HAP-1 (cell line): Measurements from ENCODE around the gene ZSCAN31.

Source experiments
- DNase-seq, 2 experiments: peaks; one replicate each; pipeline ENCODE4 v3.0.0-alpha.2; 2016 to 2020; ENCODE audit warnings: low spot score in 2 of 2
- H3K27me3 ChIP-seq: fragments of 250-450 bp; sonication (Bioruptor Pico); 2 replicates; pipeline ENCODE4 v1.5.1; 2020; ENCODE audit warnings: low read depth, mild to moderate bottlenecking, moderate library complexity
- H3K36me3 ChIP-seq: fragments of 250-450 bp; sonication (Bioruptor Pico); replicated peaks from 2 replicates; pipeline ENCODE4 v1.5.1; 2020; ENCODE audit warnings: mild to moderate bottlenecking
- H3K4me1 ChIP-seq: fragments of 250-450 bp; sonication (Bioruptor Pico); 2 replicates; pipeline ENCODE4 v1.5.1; 2020; ENCODE audit warnings: mild to moderate bottlenecking
- H3K4me3 ChIP-seq: fragments of 250-450 bp; sonication (Bioruptor Pico); 2 replicates; pipeline ENCODE4 v1.5.1; 2020; ENCODE audit warnings: mild to moderate bottlenecking, moderate library complexity
- H3K9me3 ChIP-seq: fragments of 250-450 bp; sonication (Bioruptor Pico); 2 replicates; pipeline ENCODE4 v1.5.1; 2020; ENCODE audit warnings: mild to moderate bottlenecking, moderate library complexity
- in situ Hi-C: fragments of 300-500 bp; cut with MboI; formaldehyde crosslinking; loops from 3 replicates; pipeline ENCODE4 v1.14.3; 2020; ENCODE audit warnings: low sequenced_read_pairs, inconsistent platforms, mixed read lengths

The ZSCAN31 gene

DNA sequence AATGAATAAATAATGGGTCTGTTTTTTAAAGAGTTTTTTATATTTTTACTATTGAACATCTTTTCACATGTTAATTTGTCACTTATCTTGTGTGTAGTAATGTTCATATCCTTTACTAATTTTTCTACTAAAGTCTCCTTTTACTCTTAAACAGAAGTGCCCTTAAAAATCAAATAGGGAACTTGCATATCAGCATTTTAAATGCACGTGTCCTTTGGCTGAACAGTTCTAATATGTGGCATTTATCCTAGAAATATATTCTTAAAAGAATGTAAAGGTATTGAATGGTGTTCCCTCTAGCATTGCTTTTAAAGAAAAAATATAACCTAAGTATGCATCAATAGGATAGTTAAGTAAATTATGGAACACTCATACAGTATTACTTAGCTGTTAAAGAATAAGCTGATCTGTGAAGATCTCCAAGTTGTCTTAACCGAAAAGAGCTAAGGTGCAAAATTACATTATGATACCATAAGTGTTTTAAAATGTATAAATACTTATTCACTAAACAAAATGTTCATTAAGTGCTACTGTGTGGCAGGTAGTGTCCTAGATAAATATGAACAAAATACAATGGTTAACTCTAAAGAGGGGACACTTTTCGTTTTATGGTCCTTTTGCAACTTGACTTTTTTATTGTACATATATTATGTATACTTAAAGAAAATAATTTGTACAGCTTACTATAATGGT, 55.2 kb downstream of the ZSCAN31 start:
- no peak for DNase-seq
- H3K9me3 ChIP-seq, result no peaks in the 10 kb centered on the region
- in situ Hi-C loops, result no loop called here
- H3K36me3 ChIP-seq, result peaks cover 31% of the 10 kb centered on the region
- H3K4me3 ChIP-seq, result peak overlapping the region; percentile 74
- H3K4me1 ChIP-seq, result peaks cover 17% of the 10 kb centered on the region
- H3K27me3 ChIP-seq, result no peaks in the 10 kb centered on the region

DNA sequence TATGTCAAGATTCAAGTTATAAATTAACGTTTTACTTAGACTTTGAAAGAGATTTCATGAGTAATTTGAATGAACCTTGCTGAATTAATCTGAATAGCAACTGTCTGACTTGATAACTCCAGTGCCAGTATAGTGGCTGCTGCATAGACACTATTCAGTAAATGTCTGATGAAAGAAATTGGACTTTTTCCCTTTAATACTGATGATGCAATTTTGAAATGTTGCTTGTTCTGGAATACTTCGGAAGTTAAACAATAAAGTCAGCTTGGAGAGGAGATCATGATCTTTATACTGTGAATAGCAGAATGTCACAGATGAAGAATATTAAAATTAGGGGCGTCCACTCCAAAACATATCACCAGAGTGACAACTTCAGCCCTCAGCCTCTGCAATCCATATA, 58.2 kb downstream of the ZSCAN31 start:
- Histone ChIP-seq H3K4me3 (no peak overlapping the region), H3K27me3 (no peaks in the 10 kb centered on the region), H3K9me3 (no peaks in the 10 kb centered on the region), H3K36me3 (peaks cover 34% of the 10 kb centered on the region), H3K4me1 (peaks cover 17% of the 10 kb centered on the region)
- DNase-seq, result no peak
- in situ Hi-C loops, result no loop called here

DNA sequence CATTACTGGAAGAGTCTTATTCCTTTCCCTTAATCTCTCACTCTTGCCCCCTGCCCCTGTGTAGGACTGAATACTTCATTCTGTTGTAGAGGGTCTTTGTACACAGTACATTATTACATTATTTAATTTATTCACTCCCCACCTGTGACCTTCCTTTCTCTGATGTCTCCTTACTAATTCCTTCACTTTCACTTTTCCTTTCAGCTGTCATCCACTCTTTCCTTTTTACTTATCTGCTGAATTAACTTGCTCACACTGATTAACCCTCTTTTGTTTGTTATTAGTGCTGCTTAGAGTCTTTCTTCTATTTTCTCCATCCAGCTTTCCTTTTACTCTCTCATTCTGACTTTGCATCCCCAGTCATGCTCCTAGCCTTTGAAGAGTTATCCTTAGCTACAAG, 61.1 kb downstream of the ZSCAN31 start:
- in situ Hi-C loops, result loop anchor here (25.0 kb wide), 1 partner anchor 138 kb away; the partner anchor contains the start of gene ZKSCAN8
- Histone ChIP-seq H3K9me3 (no peaks in the 10 kb centered on the region), H3K4me1 (no peaks in the 10 kb centered on the region), H3K4me3 (no peak overlapping the region), H3K36me3 (peaks cover 37% of the 10 kb centered on the region), H3K27me3 (no peaks in the 10 kb centered on the region)
- no peak for DNase-seq
